IMR-90 (cell line): ENCODE data around the gene MMD. TPM values are rescaled to one million over a fixed set of nuclear protein-coding genes. Genes with fewer than 3 reads are reported as not detected.

Source experiments
- ATAC-seq: fragments of 200-7000 bp; cut with Tn5 transposase; 2 replicates; pipeline ENCODE4 v1.9.1; 2020; ENCODE audit warnings: low read depth, mild to moderate bottlenecking, moderate library complexity
- BruUV-seq: library from RNA; stranded (reverse); fragments of 400-500 nt; replicated peaks from 2 replicates; lab custom pipeline; 2021; lab: Mats Ljungman, UMichigan
- CTCF ChIA-PET: fragments of 300-600 bp; formaldehyde crosslinking; extraction: SDS; loops from one replicate; lab custom pipeline; 2021; ENCODE audit warnings: antibody characterized with exemption; lab: Yijun Ruan, JAX
- POLR2A ChIA-PET: fragments of 300-600 bp; sonication (Branson Sonifier 250); formaldehyde crosslinking; loops from one replicate; lab custom pipeline; 2022; ENCODE audit warnings: antibody characterized with exemption; ENCODE audit not compliant: unreplicated experiment; lab: Charles Lee
- DNase-seq: peaks from one replicate; pipeline ENCODE4 v3.0.0; 2013
- H2AFZ ChIP-seq: replicated peaks from 2 replicates; pipeline ENCODE3; 2013; ENCODE audit warnings: low read length, mild to moderate bottlenecking; ENCODE audit not compliant: poor library complexity
- H2AK5ac ChIP-seq: 2 replicates; pipeline ENCODE4 v1.6.1; 2013; ENCODE audit warnings: low read depth, low read length, inconsistent platforms
- H2AK9ac ChIP-seq: replicated peaks from 2 replicates; pipeline ENCODE3; 2013; ENCODE audit warnings: mild to moderate bottlenecking, low read depth, low read length, moderate library complexity; ENCODE audit not compliant: poor library complexity
- H2BK120ac ChIP-seq: 2 replicates; pipeline ENCODE4 v1.6.1; 2013; ENCODE audit warnings: low read depth, low read length, inconsistent platforms
- H2BK15ac ChIP-seq: 3 replicates; pipeline ENCODE4 v1.6.1; 2013; ENCODE audit warnings: low read depth, low read length, inconsistent platforms
- H2BK20ac ChIP-seq: 2 replicates; pipeline ENCODE4 v1.6.1; 2013; ENCODE audit warnings: low read depth, mild to moderate bottlenecking, inconsistent platforms, low read length, moderate library complexity
- H2BK5ac ChIP-seq: 2 replicates; pipeline ENCODE4 v1.6.1; 2013; ENCODE audit warnings: mild to moderate bottlenecking, low read depth, low read length, inconsistent platforms; ENCODE audit not compliant: poor library complexity, severe bottlenecking
- H3K14ac ChIP-seq: replicated peaks from 2 replicates; pipeline ENCODE4 v1.6.1; 2013; ENCODE audit warnings: low read depth, low read length, inconsistent platforms
- H3K18ac ChIP-seq: 2 replicates; pipeline ENCODE4 v1.6.1; 2013; ENCODE audit warnings: low read depth, low read length, control low read depth
- H3K23ac ChIP-seq: 2 replicates; pipeline ENCODE4 v1.6.1; 2013; ENCODE audit warnings: low read depth, low read length, inconsistent platforms
- H3K27ac ChIP-seq: 2 replicates; pipeline ENCODE4 v1.5.1; 2013; ENCODE audit warnings: mild to moderate bottlenecking, control low read depth, low read length; ENCODE audit not compliant: insufficient read depth
- H3K27me3 ChIP-seq: 2 replicates; pipeline ENCODE4 v1.6.1; 2013; ENCODE audit warnings: low read length; ENCODE audit not compliant: control insufficient read depth, insufficient read depth
- H3K36me3 ChIP-seq: 2 replicates; pipeline ENCODE4 v1.6.1; 2013; ENCODE audit warnings: low read length, mixed read lengths; ENCODE audit not compliant: control insufficient read depth, insufficient read depth
- H3K4ac ChIP-seq: 2 replicates; pipeline ENCODE4 v1.6.1; 2013; ENCODE audit warnings: low read depth, low read length, inconsistent platforms
- H3K4me1 ChIP-seq: 2 replicates; pipeline ENCODE4 v1.6.1; 2013; ENCODE audit warnings: low read length, mixed read lengths; ENCODE audit not compliant: control insufficient read depth, insufficient read depth
- H3K4me2 ChIP-seq: 2 replicates; pipeline ENCODE4 v1.6.1; 2013; ENCODE audit warnings: low read depth, mild to moderate bottlenecking, control low read depth, low read length, moderate library complexity
- H3K4me3 ChIP-seq: 2 replicates; pipeline ENCODE4 v1.5.1; 2013; ENCODE audit warnings: low read depth, mild to moderate bottlenecking, control low read depth, low read length, moderate library complexity; ENCODE audit not compliant: insufficient read depth
- H3K56ac ChIP-seq: 2 replicates; pipeline ENCODE4 v1.6.1; 2013; ENCODE audit warnings: low read length, inconsistent platforms; ENCODE audit not compliant: insufficient read depth; ENCODE audit errors: extremely low read depth
- H3K79me1 ChIP-seq, 2 experiments: 2 replicates each; pipeline ENCODE4 v1.6.1; 2013; ENCODE audit warnings: low read length in 2 of 2, inconsistent platforms in 1 of 2, low read depth in 1 of 2
- H3K9ac ChIP-seq: 2 replicates; pipeline ENCODE4 v1.6.1; 2013; ENCODE audit warnings: low read depth, low read length, control low read depth
- H3K9me1 ChIP-seq: 2 replicates; pipeline ENCODE4 v1.6.1; 2013; ENCODE audit warnings: low read length, inconsistent platforms; ENCODE audit not compliant: insufficient read depth
- H3K9me3 ChIP-seq: 2 replicates; pipeline ENCODE4 v1.6.1; 2013; ENCODE audit warnings: low read length; ENCODE audit not compliant: control insufficient read depth, insufficient read depth
- H4K20me1 ChIP-seq: 2 replicates; pipeline ENCODE4 v1.6.1; 2013; ENCODE audit warnings: low read length, inconsistent platforms; ENCODE audit not compliant: insufficient read depth
- H4K5ac ChIP-seq: 2 replicates; pipeline ENCODE4 v1.6.1; 2013; ENCODE audit warnings: mild to moderate bottlenecking, low read depth, low read length, control low read depth
- H4K8ac ChIP-seq, 2 experiments: 2 replicates each; pipeline ENCODE4 v1.6.1; 2013; ENCODE audit warnings: low read depth in 2 of 2, low read length in 2 of 2, control low read depth in 1 of 2, inconsistent platforms in 1 of 2
- H4K91ac ChIP-seq: 2 replicates; pipeline ENCODE4 v1.6.1; 2013; ENCODE audit warnings: low read depth, low read length, inconsistent platforms; ENCODE audit not compliant: insufficient read depth
- BHLHE40 ChIP-seq: fragments of 150-350 bp; IDR thresholded peaks from 2 replicates; pipeline ENCODE4 v1.6.1; 2016; ENCODE audit warnings: mild to moderate bottlenecking, low read depth, low read length
- CEBPB ChIP-seq: IDR thresholded peaks from 2 replicates; pipeline ENCODE4 v1.6.1; 2012; ENCODE audit warnings: low read depth, low read length, improper control_type of control experiment
- CHD1 ChIP-seq: IDR thresholded peaks from 2 replicates; pipeline ENCODE4 v1.6.1; 2012; ENCODE audit warnings: low read depth, low read length, improper control_type of control experiment
- CTCF ChIP-seq: conservative IDR thresholded peaks from 2 replicates; pipeline ENCODE4 v1.5.1; 2012; ENCODE audit warnings: mild to moderate bottlenecking, low read depth, low read length, improper control_type of control experiment
- FOS ChIP-seq: fragments of 150-350 bp; IDR thresholded peaks from 2 replicates; pipeline ENCODE4 v1.6.1; 2016; ENCODE audit warnings: low read depth, low read length
- MAFK ChIP-seq: IDR thresholded peaks from 2 replicates; pipeline ENCODE4 v1.6.1; 2012; ENCODE audit warnings: low read depth, low read length, improper control_type of control experiment
- MXI1 ChIP-seq: IDR thresholded peaks from 2 replicates; pipeline ENCODE4 v1.6.1; 2012; ENCODE audit warnings: low read depth, mild to moderate bottlenecking, low read length, moderate library complexity, borderline replicate concordance
- NFE2L2 ChIP-seq: fragments of 150-350 bp; IDR thresholded peaks from 2 replicates; pipeline ENCODE4 v1.6.1; 2016; ENCODE audit warnings: low read depth, mild to moderate bottlenecking, low read length
- POLR2A ChIP-seq: IDR thresholded peaks from 2 replicates; pipeline ENCODE4 v1.6.1; 2012; ENCODE audit warnings: mild to moderate bottlenecking, low read depth, low read length
- RAD21 ChIP-seq: IDR thresholded peaks from 2 replicates; pipeline ENCODE4 v1.6.1; 2012; ENCODE audit warnings: low read length, improper control_type of control experiment
- RCOR1 ChIP-seq: IDR thresholded peaks from 2 replicates; pipeline ENCODE4 v1.6.1; 2012; ENCODE audit warnings: mild to moderate bottlenecking, low read length, improper control_type of control experiment; ENCODE audit not compliant: insufficient replicate concordance
- SMC3 ChIP-seq: fragments of 150-350 bp; IDR thresholded peaks from 2 replicates; pipeline ENCODE4 v1.6.1; 2016; ENCODE audit warnings: low read depth, mild to moderate bottlenecking, antibody characterized with exemption, low read length, moderate library complexity
- USF2 ChIP-seq: fragments of 150-350 bp; IDR thresholded peaks from 2 replicates; pipeline ENCODE4 v1.6.1; 2017; ENCODE audit warnings: mild to moderate bottlenecking, antibody characterized with exemption, low read length, low read depth
- WGBS, 2 experiments: methylation state at CpG; one replicate each; pipeline versions ENCODE4 v1.1.5 to v1.1.7; 2013; ENCODE audit warnings: missing lambda C conversion rate in 2 of 2; ENCODE audit not compliant: insufficient read length in 1 of 2; ENCODE audit errors: extremely low coverage in 2 of 2; 5-methylcytosine and 5-hydroxymethylcytosine counted together
- dilution Hi-C: fragments of 300-500 bp; cut with HindIII; formaldehyde crosslinking; loops from one replicate; pipeline ENCODE4 v1.14.3; 2018; ENCODE audit warnings: low sequenced_read_pairs; ENCODE audit not compliant: unreplicated experiment
- in situ Hi-C: fragments of 300-500 bp; cut with MboI; formaldehyde crosslinking; loops from 3 replicates; pipeline ENCODE4 v1.14.3; 2019; ENCODE audit warnings: low sequenced_read_pairs, inconsistent platforms, mixed read lengths
- intact Hi-C: fragments of 100-400 bp; cut with micrococcal nuclease; formaldehyde crosslinking; loops from 2 replicates; pipeline ENCODE4 v1.10.0; 2022
- polyA plus RNA-seq, 3 experiments: library from polyadenylated mRNA; depleted of rRNA; stranded (reverse); fragments of >200 nt; gene quantifications; 2 replicates each; pipeline ENCODE4 v1.2.3, GENCODE V29; 2012; ENCODE audit warnings: low replicate concordance in 1 of 3
- total RNA-seq: library from RNA; depleted of rRNA; stranded (reverse); fragments of >200 nt; gene quantifications from 2 replicates; pipeline ENCODE4 v1.2.3, GENCODE V29; 2012

MMD gene
- total and polyA plus RNA-seq, 2 of the 4 experiments (the other 2 are of a cell fraction), result 6.3 to 7.0 TPM

- H4K91ac ChIP-seq, result no peak overlapping the region
- H2BK5ac ChIP-seq, result no peak overlapping the region
- intact Hi-C loops, result no loop called here
- in situ Hi-C loops, result no loop called here
- H2AK9ac ChIP-seq, result no peak overlapping the region
- H2AK5ac ChIP-seq, result no peak overlapping the region
- TF ChIP-seq CTCF (no peak), POLR2A (no peak), CEBPB (no peak), RAD21 (no peak), USF2 (no peak), CHD1 (no peak), NFE2L2 (no peak), SMC3 (no peak), BHLHE40 (no peak), MXI1 (no peak), MAFK (no peak), FOS (no peak), RCOR1 (no peak)
- H2BK15ac ChIP-seq, result no peak overlapping the region
- no peak overlapping the region for H4K8ac ChIP-seq
- no peak overlapping the region for H3K4ac ChIP-seq
- no peak overlapping the region for H2BK120ac ChIP-seq
- H4K5ac ChIP-seq, result no peak overlapping the region
- CTCF ChIA-PET, result interaction anchor here (0.6 kb wide), 1 partner anchor 99 kb away, joined by 6 read pairs; no protein-coding TSS in a partner anchor
- no peaks in the 10 kb centered on the region for H3K27me3 ChIP-seq
- H2AFZ ChIP-seq, result no peak overlapping the region
- peaks cover 30 to 37% of the 10 kb centered on the region in 2 experiments for H3K79me1 ChIP-seq
- ATAC-seq, result no peak
- H3K9me1 ChIP-seq, result peaks cover 3% of the 10 kb centered on the region; the same call in 1 of the 2 replicates
- no peak for DNase-seq
- H3K4me2 ChIP-seq, result no peak overlapping the region
- no peak overlapping the region for H3K9ac ChIP-seq
- no TSS peak for BruUV-seq
- H3K4me1 ChIP-seq, result peaks cover 3% of the 10 kb centered on the region
- H4K20me1 ChIP-seq, result no peaks in the 10 kb centered on the region
- dilution Hi-C loops, result no loop called here
- no peak overlapping the region for H3K4me3 ChIP-seq
- POLR2A ChIA-PET, result no interaction called here
- peaks cover 23% of the 10 kb centered on the region for H3K36me3 ChIP-seq
- H3K56ac ChIP-seq, result no peak overlapping the region
- H3K14ac ChIP-seq, result no peak overlapping the region
- 100% methylated on average over 2 of the region's 4 CpGs; no CpG with 5 or more reads in 1 of the 2 experiments for WGBS, 2 experiments
- H3K9me3 ChIP-seq, result no peaks in the 10 kb centered on the region
- no peak overlapping the region for H3K18ac ChIP-seq
- no peak overlapping the region for H3K23ac ChIP-seq
- no peak overlapping the region for H3K27ac ChIP-seq
- H2BK20ac ChIP-seq, result no peak overlapping the region
Observed at GRCh38 chr17:55414983-55415382, 6.7 kb downstream of the MMD start.
